ENCODE data around the gene MAN1C1. TPM values are rescaled to one million over a fixed set of nuclear protein-coding genes. Genes with fewer than 3 reads are reported as not detected.
A peak's percentile ranks its signal among the peaks of the same experiment; 100 is the strongest.

The MAN1C1 gene
- total RNA-seq, 1 donor from 2014 or later = 29.1 TPM

DNA sequence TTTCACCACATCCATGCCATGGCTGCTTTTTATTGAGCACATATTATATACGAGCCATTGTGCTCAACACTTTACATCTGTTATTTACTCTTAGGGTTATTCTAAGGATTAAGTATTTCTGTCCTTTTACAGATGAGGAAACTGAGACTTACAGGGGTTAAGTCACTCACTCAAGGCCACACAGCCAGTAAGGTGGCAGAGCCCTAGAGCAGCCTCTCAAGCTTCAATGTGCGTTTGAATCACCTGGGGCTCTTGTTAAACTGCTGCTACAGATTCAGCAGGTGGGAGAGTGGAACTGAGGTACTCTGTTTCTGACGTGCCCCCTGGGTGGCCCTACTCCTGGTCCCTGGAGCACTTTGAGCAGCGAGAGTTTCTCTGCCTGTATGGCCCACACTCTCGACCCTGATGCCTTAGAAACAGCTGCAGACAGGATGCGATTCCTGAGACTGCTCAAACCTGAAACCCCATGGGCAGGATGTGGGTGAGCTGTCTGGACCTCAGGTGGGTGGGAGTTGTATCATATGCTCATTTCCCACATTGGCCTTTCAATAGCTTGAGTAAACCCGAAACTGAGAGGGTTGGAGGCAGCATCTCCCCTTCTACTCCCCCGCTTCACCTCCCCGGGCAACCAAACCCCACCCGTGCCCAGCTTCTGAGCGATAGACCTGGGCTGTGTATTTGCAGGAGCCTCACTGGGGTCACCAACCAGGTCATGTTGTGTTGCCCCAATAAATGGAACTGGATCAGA lies 59.3 kb downstream of the MAN1C1 start:
- Mint-ChIP-seq H3K9me3 (ENCODE audit: unreplicated experiment) (no peaks in the 10 kb centered on the region), H3K4me1 (ENCODE audit: unreplicated experiment) (peaks cover 11% of the 10 kb centered on the region), H3K27ac (ENCODE audit: unreplicated experiment) (no peak overlapping the region), H3K27me3 (ENCODE audit: unreplicated experiment) (peaks cover 3% of the 10 kb centered on the region), H3K4me3 (ENCODE audit: unreplicated experiment) (no peak overlapping the region), H3K36me3 (ENCODE audit: low read depth, unreplicated experiment) (peaks cover 19% of the 10 kb centered on the region)
- no peak for DNase-seq (ENCODE audit: low spot score)
- no peak for TF ChIP-seq CTCF (IDR thresholded peaks at IDR 0.05; ENCODE audit: unreplicated experiment)

- Mint-ChIP-seq H3K4me1 (ENCODE audit: unreplicated experiment) (peaks cover 11% of the 10 kb centered on the region), H3K4me3 (ENCODE audit: unreplicated experiment) (no peak overlapping the region), H3K27ac (ENCODE audit: unreplicated experiment) (no peak overlapping the region), H3K27me3 (ENCODE audit: unreplicated experiment) (peaks cover 3% of the 10 kb centered on the region), H3K9me3 (ENCODE audit: unreplicated experiment) (no peaks in the 10 kb centered on the region), H3K36me3 (ENCODE audit: low read depth, unreplicated experiment) (peaks cover 15% of the 10 kb centered on the region)
- no peak for TF ChIP-seq CTCF (IDR thresholded peaks at IDR 0.05; ENCODE audit: unreplicated experiment)
- DNase-seq (ENCODE audit: low spot score) = no peak
Observed at GRCh38 chr1:25676488-25676887, 59.9 kb downstream of the MAN1C1 start.

DNA sequence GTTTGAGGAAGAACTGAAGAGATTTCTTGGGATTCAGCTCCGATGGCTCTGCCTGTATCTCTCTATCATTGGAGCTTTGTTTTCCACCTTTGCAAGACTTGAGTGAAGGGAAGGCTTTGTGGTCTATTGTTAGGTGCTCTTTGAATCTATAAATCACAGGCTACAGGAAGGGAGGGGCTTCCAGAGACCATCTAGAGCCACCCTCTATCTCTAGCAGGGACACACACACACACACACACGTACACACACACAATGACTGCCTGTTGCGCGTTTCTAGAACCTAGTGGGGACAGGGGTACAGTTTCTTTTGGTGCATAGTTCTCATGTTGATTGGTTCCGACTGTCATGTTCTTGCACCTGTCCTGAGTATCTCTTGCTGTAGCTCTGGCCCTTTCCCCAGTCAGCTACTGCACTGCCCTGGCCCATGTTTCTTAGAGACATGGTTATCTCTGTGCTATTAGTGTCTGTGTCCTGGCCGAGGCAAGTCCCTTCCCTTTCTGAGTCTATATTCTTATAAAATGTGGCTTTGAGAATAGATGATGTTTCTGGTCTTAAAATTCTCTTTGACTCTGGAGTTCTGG lies 60.7 kb downstream of the MAN1C1 start:
- no peak for DNase-seq (ENCODE audit: low spot score)
- Mint-ChIP-seq H3K27ac (ENCODE audit: unreplicated experiment) (no peak overlapping the region), H3K4me3 (ENCODE audit: unreplicated experiment) (peak overlapping the region; percentile 43), H3K9me3 (ENCODE audit: unreplicated experiment) (no peaks in the 10 kb centered on the region), H3K36me3 (ENCODE audit: low read depth, unreplicated experiment) (peaks cover 8% of the 10 kb centered on the region), H3K4me1 (ENCODE audit: unreplicated experiment) (peaks cover 11% of the 10 kb centered on the region), H3K27me3 (ENCODE audit: unreplicated experiment) (peaks cover 3% of the 10 kb centered on the region)
- TF ChIP-seq CTCF (IDR thresholded peaks at IDR 0.05; ENCODE audit: unreplicated experiment) = no peak

DNA sequence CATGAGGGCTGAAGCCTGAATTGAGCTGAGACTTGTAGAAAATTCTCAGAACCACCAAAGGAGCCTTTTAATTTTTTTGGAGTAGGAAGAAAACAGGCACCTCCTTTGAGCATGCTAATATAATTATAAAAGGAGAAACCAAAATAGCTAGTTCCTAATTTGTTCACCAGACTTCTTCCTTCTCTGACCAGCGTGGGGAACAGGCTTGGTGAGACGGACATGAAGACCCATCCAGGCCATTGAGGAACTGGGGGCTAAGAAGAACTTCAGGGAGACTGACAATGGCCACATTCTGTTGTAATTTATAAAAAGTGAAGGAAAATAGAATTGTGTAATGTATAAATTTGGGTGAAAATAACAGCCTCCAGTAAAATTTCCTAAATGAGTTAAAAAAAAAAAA lies 62.6 kb downstream of the MAN1C1 start:
- Mint-ChIP-seq H3K27ac (ENCODE audit: unreplicated experiment) (no peak overlapping the region), H3K27me3 (ENCODE audit: unreplicated experiment) (peaks cover 3% of the 10 kb centered on the region), H3K9me3 (ENCODE audit: unreplicated experiment) (no peaks in the 10 kb centered on the region), H3K36me3 (ENCODE audit: low read depth, unreplicated experiment) (peaks cover 4% of the 10 kb centered on the region), H3K4me3 (ENCODE audit: unreplicated experiment) (no peak overlapping the region), H3K4me1 (ENCODE audit: unreplicated experiment) (peaks cover 11% of the 10 kb centered on the region)
- DNase-seq (ENCODE audit: low spot score) = no peak
- TF ChIP-seq CTCF (IDR thresholded peaks at IDR 0.05; ENCODE audit: unreplicated experiment) = no peak

DNA sequence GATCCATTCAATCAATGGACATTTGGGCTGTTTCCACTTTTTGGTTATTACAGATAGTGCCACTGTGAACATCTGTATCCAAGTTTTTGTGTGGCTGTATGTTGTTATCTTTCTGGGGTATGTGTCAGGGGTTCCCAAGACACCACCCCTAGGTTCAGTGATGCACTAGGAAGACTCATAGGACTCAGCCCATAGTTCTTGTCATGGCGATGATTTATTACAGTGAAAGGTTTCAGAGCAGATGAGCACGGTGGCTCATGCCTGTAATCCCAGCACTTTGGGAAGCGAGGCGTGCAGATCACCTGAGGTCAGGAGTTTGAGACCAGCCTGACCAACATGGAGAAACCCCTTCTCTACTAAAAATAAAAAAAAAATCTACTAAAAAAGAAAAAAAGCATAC lies 64.1 kb downstream of the MAN1C1 start:
- TF ChIP-seq CTCF (IDR thresholded peaks at IDR 0.05; ENCODE audit: unreplicated experiment) = no peak
- Mint-ChIP-seq H3K27me3 (ENCODE audit: unreplicated experiment) (peaks cover 8% of the 10 kb centered on the region), H3K9me3 (ENCODE audit: unreplicated experiment) (no peaks in the 10 kb centered on the region), H3K36me3 (ENCODE audit: low read depth, unreplicated experiment) (peaks cover 8% of the 10 kb centered on the region), H3K4me1 (ENCODE audit: unreplicated experiment) (peaks cover 11% of the 10 kb centered on the region), H3K4me3 (ENCODE audit: unreplicated experiment) (no peak overlapping the region), H3K27ac (ENCODE audit: unreplicated experiment) (no peak overlapping the region)
- no peak for DNase-seq (ENCODE audit: low spot score)

All from endothelial cell (in vitro differentiated cells).